HepG2 (cell line): ENCODE measurements around the gene KRTAP10-4. TPM values are rescaled to one million over a fixed set of nuclear protein-coding genes. Genes with fewer than 3 reads are reported as not detected.
A peak's percentile ranks its signal among the peaks of the same experiment; 100 is the strongest.

ENCODE experiments used
- DR1 ChIP-seq: sonication (generic); formaldehyde crosslinking; IDR thresholded peaks from 2 replicates; pipeline ENCODE4 v1.8.0; 2021; ENCODE audit warnings: mild to moderate bottlenecking, missing genetic modification reagents, inconsistent platforms
- HMG20B ChIP-seq: conservative IDR thresholded peaks from 2 replicates; pipeline ENCODE4 v1.6.1; 2016; ENCODE audit warnings: missing genetic modification reagents, missing compliant biosample characterization
- KAT7 ChIP-seq: IDR thresholded peaks from 2 replicates; pipeline ENCODE4 v1.6.1; 2018; ENCODE audit warnings: borderline replicate concordance, missing compliant biosample characterization
- MIER2 ChIP-seq: IDR thresholded peaks from 2 replicates; pipeline ENCODE4 v1.6.1; 2016; ENCODE audit warnings: missing biosample characterization, missing genetic modification reagents
- MTA1 ChIP-seq: sonication (generic); formaldehyde crosslinking; IDR thresholded peaks from 2 replicates; pipeline ENCODE4 v1.4.0; 2020; ENCODE audit warnings: missing genetic modification reagents, mild to moderate bottlenecking, borderline replicate concordance
- NFE2 ChIP-seq: sonication (generic); formaldehyde crosslinking; IDR thresholded peaks from 2 replicates; pipeline ENCODE4 v1.4.0; 2020; ENCODE audit warnings: missing genetic modification reagents
- PPARG ChIP-seq: conservative IDR thresholded peaks from 2 replicates; pipeline ENCODE4 v1.6.1; 2016; ENCODE audit warnings: missing biosample characterization, missing genetic modification reagents
- TRIM24 ChIP-seq: sonication (generic); formaldehyde crosslinking; IDR thresholded peaks from 2 replicates; pipeline ENCODE4 v1.8.0; 2022; ENCODE audit warnings: mild to moderate bottlenecking, missing genetic modification reagents
- ZFP36 ChIP-seq: fragments of 150-350 bp; IDR thresholded peaks from 2 replicates; pipeline ENCODE4 v1.6.1; 2018; ENCODE audit warnings: borderline replicate concordance, low read length, low read depth; ENCODE audit not compliant: partially characterized antibody
- ZFY ChIP-seq: sonication (generic); formaldehyde crosslinking; IDR thresholded peaks from 2 replicates; pipeline ENCODE4 v1.4.0; 2020; ENCODE audit warnings: missing genetic modification reagents
- ZNF75D ChIP-seq: sonication (generic); formaldehyde crosslinking; IDR thresholded peaks from 2 replicates; pipeline ENCODE4 v1.8.1; 2023; ENCODE audit warnings: missing genetic modification reagents, mild to moderate bottlenecking, borderline replicate concordance
- polyA plus RNA-seq, 8 experiments: library from polyadenylated mRNA; depleted of rRNA in 3 of 8; stranded (reverse) in 7 of 8; unstranded in 1 of 8; fragments of >200 nt; fragmentation: Illumina TruSeq in 4 of 8; extraction: Trizol in 4 of 8; gene quantifications; 2 replicates each; pipeline versions ENCODE4 v1.2.1 to v1.2.3, GENCODE V29; 2011 to 2016; ENCODE audit warnings: low read depth in 4 of 8, missing spikeins in 1 of 8, mixed read lengths in 1 of 8; ENCODE audit not compliant: insufficient read depth in 1 of 8
- total RNA-seq, 5 experiments: library from RNA; depleted of rRNA; stranded (reverse); fragments of >200 nt; fragmentation: Illumina TruSeq; extraction: Trizol; gene quantifications; 2 replicates each; pipeline ENCODE4 v1.2.3, GENCODE V29; 2016; ENCODE audit warnings: low read depth in 1 of 5
- TF ChIP-seq, protein P1 (sequence below): sonication (generic); formaldehyde crosslinking; IDR thresholded peaks from 2 replicates; pipeline ENCODE4 v1.4.0; 2020; ENCODE audit warnings: mild to moderate bottlenecking, low read depth, missing genetic modification reagents
- TF ChIP-seq, protein P2 (sequence below): IDR thresholded peaks from 2 replicates; pipeline ENCODE4 v1.6.1; 2016; ENCODE audit warnings: low read depth, borderline replicate concordance
- TF ChIP-seq, protein P3 (sequence below): sonication (generic); formaldehyde crosslinking; IDR thresholded peaks from 2 replicates; pipeline ENCODE4 v1.4.0; 2020; ENCODE audit warnings: missing genetic modification reagents
- TF ChIP-seq, protein P4 (sequence below): sonication (generic); formaldehyde crosslinking; IDR thresholded peaks from 2 replicates; pipeline ENCODE4 v1.5.1; 2020; ENCODE audit warnings: missing genetic modification reagents, mild to moderate bottlenecking, borderline replicate concordance
- TF ChIP-seq, protein P5 (sequence below): sonication (generic); formaldehyde crosslinking; IDR thresholded peaks from 2 replicates; pipeline ENCODE4 v1.4.0; 2020; ENCODE audit warnings: missing genetic modification reagents, low read depth, mild to moderate bottlenecking, borderline replicate concordance
- TF ChIP-seq, protein P6 (sequence below): sonication (generic); formaldehyde crosslinking; IDR thresholded peaks from 2 replicates; pipeline ENCODE4 v1.5.1; 2020; ENCODE audit warnings: mild to moderate bottlenecking, missing genetic modification reagents

The KRTAP10-4 gene
- total and polyA plus RNA-seq, 2 of the 13 experiments (the other 11 are each of a cell fraction or from before 2014, with no cell fraction given), result not detected

DNA sequence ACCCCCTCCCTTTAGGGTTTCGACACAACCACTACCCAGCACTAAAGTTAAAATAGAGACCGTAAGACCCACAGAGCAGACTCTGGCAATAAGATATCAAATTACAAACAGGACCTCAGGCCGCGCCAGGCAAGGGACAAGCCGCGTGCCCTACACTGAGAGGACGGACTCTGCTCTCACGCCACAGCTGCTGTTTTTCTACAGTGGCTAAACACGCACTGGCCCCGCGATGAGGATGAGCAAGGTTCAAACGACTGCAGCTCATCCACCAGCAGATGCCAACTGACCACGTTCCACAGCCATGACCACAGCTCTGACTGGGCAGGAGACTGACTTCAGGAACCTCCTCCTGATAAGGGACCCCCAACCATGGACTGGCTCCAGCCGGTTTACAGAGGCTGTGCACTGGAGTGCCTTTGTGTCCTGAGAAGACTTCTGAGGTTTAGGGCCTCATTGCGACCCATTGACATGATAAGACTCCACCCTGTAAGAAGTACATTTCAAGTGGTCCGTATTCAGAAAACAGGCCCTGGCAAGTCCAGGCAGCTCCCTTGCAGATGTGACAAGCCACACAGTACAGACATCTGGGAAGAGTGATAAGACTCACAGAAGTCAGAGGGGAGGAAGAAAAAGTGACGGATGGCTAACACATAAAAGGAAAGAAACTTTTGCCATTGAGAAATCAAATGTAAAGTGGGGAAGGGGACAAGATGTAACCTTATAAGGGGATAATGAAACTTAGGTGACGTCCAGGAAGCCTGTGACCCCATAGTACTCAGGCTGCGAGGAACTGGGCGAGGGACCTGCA lies 20.3 kb downstream of the KRTAP10-4 start (continued):
- TF ChIP-seq KAT7 (CRISPR knock-in tag), result no peak; the same call in 1 of the 2 replicates
- TF ChIP-seq ZFP36, result no peak
- TF ChIP-seq PPARG (CRISPR knock-in tag), result peak; percentile 58
- TF ChIP-seq HMG20B, result no peak
- TF ChIP-seq, protein P1, sequence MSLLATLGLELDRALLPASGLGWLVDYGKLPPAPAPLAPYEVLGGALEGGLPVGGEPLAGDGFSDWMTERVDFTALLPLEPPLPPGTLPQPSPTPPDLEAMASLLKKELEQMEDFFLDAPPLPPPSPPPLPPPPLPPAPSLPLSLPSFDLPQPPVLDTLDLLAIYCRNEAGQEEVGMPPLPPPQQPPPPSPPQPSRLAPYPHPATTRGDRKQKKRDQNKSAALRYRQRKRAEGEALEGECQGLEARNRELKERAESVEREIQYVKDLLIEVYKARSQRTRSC (CRISPR knock-in tag), result no peak
- TF ChIP-seq DR1 (CRISPR knock-in tag), result no peak
- TF ChIP-seq, protein P2, sequence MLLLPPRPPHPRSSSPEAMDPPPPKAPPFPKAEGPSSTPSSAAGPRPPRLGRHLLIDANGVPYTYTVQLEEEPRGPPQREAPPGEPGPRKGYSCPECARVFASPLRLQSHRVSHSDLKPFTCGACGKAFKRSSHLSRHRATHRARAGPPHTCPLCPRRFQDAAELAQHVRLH (CRISPR knock-in tag), result peak; percentile 79; the same call in 1 of the 2 replicates
- TF ChIP-seq, protein P3, sequence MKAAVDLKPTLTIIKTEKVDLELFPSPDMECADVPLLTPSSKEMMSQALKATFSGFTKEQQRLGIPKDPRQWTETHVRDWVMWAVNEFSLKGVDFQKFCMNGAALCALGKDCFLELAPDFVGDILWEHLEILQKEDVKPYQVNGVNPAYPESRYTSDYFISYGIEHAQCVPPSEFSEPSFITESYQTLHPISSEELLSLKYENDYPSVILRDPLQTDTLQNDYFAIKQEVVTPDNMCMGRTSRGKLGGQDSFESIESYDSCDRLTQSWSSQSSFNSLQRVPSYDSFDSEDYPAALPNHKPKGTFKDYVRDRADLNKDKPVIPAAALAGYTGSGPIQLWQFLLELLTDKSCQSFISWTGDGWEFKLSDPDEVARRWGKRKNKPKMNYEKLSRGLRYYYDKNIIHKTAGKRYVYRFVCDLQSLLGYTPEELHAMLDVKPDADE, result 0 out of 2 replicates have a peak, but pooled peaks have one; percentile 24
- peak; percentile 87 for TF ChIP-seq TRIM24 (CRISPR knock-in tag)
- TF ChIP-seq, protein P4, sequence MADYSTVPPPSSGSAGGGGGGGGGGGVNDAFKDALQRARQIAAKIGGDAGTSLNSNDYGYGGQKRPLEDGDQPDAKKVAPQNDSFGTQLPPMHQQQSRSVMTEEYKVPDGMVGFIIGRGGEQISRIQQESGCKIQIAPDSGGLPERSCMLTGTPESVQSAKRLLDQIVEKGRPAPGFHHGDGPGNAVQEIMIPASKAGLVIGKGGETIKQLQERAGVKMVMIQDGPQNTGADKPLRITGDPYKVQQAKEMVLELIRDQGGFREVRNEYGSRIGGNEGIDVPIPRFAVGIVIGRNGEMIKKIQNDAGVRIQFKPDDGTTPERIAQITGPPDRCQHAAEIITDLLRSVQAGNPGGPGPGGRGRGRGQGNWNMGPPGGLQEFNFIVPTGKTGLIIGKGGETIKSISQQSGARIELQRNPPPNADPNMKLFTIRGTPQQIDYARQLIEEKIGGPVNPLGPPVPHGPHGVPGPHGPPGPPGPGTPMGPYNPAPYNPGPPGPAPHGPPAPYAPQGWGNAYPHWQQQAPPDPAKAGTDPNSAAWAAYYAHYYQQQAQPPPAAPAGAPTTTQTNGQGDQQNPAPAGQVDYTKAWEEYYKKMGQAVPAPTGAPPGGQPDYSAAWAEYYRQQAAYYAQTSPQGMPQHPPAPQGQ (CRISPR knock-in tag), result no peak
- TF ChIP-seq MTA1, result peak; percentile 83; the same call in 1 of the 2 replicates
- TF ChIP-seq, protein P5, sequence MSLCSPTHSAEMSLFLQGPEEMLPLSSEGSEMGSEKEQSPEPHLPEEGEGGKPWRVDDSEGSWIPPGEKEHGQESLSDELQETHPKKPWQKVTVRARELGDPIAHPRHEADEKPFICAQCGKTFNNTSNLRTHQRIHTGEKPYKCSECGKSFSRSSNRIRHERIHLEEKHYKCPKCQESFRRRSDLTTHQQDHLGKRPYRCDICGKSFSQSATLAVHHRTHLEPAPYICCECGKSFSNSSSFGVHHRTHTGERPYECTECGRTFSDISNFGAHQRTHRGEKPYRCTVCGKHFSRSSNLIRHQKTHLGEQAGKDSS (CRISPR knock-in tag), result no peak; the same call in 1 of the 2 replicates
- TF ChIP-seq, protein P6, sequence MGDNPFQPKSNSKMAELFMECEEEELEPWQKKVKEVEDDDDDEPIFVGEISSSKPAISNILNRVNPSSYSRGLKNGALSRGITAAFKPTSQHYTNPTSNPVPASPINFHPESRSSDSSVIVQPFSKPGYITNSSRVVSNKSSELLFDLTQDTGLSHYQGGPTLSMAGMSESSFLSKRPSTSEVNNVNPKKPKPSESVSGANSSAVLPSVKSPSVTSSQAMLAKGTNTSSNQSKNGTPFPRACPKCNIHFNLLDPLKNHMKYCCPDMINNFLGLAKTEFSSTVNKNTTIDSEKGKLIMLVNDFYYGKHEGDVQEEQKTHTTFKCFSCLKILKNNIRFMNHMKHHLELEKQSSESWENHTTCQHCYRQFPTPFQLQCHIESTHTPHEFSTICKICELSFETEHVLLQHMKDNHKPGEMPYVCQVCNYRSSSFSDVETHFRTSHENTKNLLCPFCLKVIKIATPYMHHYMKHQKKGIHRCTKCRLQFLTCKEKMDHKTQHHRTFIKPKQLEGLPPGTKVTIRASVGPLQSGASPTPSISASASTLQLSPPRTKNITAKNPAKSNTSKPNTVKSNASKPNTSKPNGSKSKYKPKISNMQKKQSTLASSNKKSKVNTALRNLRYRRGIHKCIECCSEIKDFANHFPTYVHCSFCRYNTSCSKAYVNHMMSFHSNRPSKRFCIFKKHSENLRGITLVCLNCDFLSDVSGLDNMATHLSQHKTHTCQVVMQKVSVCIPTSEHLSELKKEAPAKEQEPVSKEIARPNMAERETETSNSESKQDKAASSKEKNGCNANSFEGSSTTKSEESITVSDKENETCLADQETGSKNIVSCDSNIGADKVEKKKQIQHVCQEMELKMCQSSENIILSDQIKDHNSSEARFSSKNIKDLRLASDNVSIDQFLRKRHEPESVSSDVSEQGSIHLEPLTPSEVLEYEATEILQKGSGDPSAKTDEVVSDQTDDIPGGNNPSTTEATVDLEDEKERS (CRISPR knock-in tag), result 0 out of 2 replicates have a peak, but pooled peaks have one; percentile 51
- TF ChIP-seq MIER2, result peak; percentile 61
- peak; percentile 73 for TF ChIP-seq ZFY (CRISPR knock-in tag)
- TF ChIP-seq ZNF75D (CRISPR knock-in tag), result no peak
- no peak for TF ChIP-seq NFE2 (CRISPR knock-in tag)
